Vagina (tissue), 2 donors: ENCODE data around the gene SPATA33. TPM values are rescaled to one million over a fixed set of nuclear protein-coding genes. Genes with fewer than 3 reads are reported as not detected.
"Not testable (repeated sequence)": the region's sequence is repeated elsewhere in the genome, so short reads cannot be mapped to it uniquely, and the experiment has no call there.

Experiments
- DNase-seq, 2 donors: peaks; one replicate each; pipeline ENCODE4 v3.0.0-alpha.2; 2017; ENCODE audit errors: extremely low spot score in 2 of 2
- H3K27ac ChIP-seq: fragments of 200-600 bp; sonication (generic); one replicate; pipeline ENCODE4 v1.5.1; 2019
- H3K27me3 ChIP-seq: fragments of 200-600 bp; sonication (generic); one replicate; pipeline ENCODE4 v1.5.1; 2019
- H3K36me3 ChIP-seq, 2 donors: fragments of 200-600 bp; sonication (generic); one replicate each; pipeline ENCODE4 v1.5.1; 2017 to 2019
- H3K4me1 ChIP-seq: fragments of 200-600 bp; sonication (generic); one replicate; pipeline ENCODE4 v1.5.1; 2019
- H3K4me3 ChIP-seq, 2 donors: fragments of 200-600 bp; sonication (generic); 1 replicate in 1 of 2; 2 replicates in 1 of 2; pipeline ENCODE4 v1.5.1; 2016 to 2019
- H3K9me3 ChIP-seq: fragments of 200-600 bp; sonication (generic); one replicate; pipeline ENCODE4 v1.5.1; 2019
- CTCF ChIP-seq, 3 experiments: fragments of 450-650 bp in 2 of 3; fragments of 200-600 bp in 1 of 3; sonication (generic) in 1 of 3; IDR thresholded peaks; one replicate each; pipeline ENCODE4 v1.5.1; 2017 to 2019; ENCODE audit warnings: antibody characterized with exemption in 3 of 3, mild to moderate bottlenecking in 2 of 3, moderate library complexity in 2 of 3
- POLR2A ChIP-seq, 2 donors: fragments of 450-650 bp; IDR thresholded peaks; one replicate each; pipeline ENCODE4 v1.6.1; 2017; ENCODE audit warnings: antibody characterized with exemption in 2 of 2, mild to moderate bottlenecking in 2 of 2, moderate library complexity in 2 of 2
- POLR2AphosphoS5 ChIP-seq, 2 donors: sonication (generic); formaldehyde crosslinking; IDR thresholded peaks; one replicate each; pipeline ENCODE4 v1.9.0; 2017; ENCODE audit warnings: antibody characterized with exemption in 2 of 2, mild to moderate bottlenecking in 2 of 2, low read depth in 1 of 2; ENCODE audit not compliant: insufficient read depth in 1 of 2
- intact Hi-C: fragments of 100-400 bp; cut with DNase I; formaldehyde crosslinking; loops from one replicate; pipeline ENCODE4 v1.15.1; 2023
- total RNA-seq: library from RNA; depleted of rRNA; stranded (reverse); fragments of >200 nt; gene quantifications from one replicate; pipeline ENCODE4 v1.2.3, GENCODE V29; 2016

SPATA33 gene
- total RNA-seq, 1 donor from 2014 or later = 5.2 TPM

GRCh38 chr16:89688395-89688794, 30.8 kb downstream of the SPATA33 start:
- DNase-seq = no peak
- Histone ChIP-seq H3K9me3 (no peaks in the 10 kb centered on the region), H3K36me3 (peaks cover 0 to 19% of the 10 kb centered on the region in 2 donors), H3K27me3 (no peaks in the 10 kb centered on the region), H3K27ac (no peak overlapping the region), H3K4me1 (peaks cover 10% of the 10 kb centered on the region), H3K4me3 (no peak overlapping the region)
- intact Hi-C loops = no loop called here
- TF ChIP-seq POLR2A (IDR thresholded peaks at IDR 0.05) (no peak), CTCF (IDR thresholded peaks at IDR 0.05) (no peak), POLR2AphosphoS5 (IDR thresholded peaks at IDR 0.05; ENCODE audit: insufficient read depth in 1 of 2, low read depth in 1 of 2) (no peak)

GRCh38 chr16:89689142-89689541, 31.5 kb downstream of the SPATA33 start:
- no peak for DNase-seq
- Histone ChIP-seq H3K27ac (no peak overlapping the region), H3K9me3 (no peaks in the 10 kb centered on the region), H3K4me1 (peaks cover 10% of the 10 kb centered on the region), H3K36me3 (peaks cover 0 to 25% of the 10 kb centered on the region in 2 donors), H3K4me3 (no peak overlapping the region), H3K27me3 (no peaks in the 10 kb centered on the region)
- TF ChIP-seq POLR2AphosphoS5 (IDR thresholded peaks at IDR 0.05; ENCODE audit: insufficient read depth in 1 of 2, low read depth in 1 of 2) (no peak), CTCF (IDR thresholded peaks at IDR 0.05) (no peak), POLR2A (IDR thresholded peaks at IDR 0.05) (no peak)
- intact Hi-C loops = no loop called here

DNA sequence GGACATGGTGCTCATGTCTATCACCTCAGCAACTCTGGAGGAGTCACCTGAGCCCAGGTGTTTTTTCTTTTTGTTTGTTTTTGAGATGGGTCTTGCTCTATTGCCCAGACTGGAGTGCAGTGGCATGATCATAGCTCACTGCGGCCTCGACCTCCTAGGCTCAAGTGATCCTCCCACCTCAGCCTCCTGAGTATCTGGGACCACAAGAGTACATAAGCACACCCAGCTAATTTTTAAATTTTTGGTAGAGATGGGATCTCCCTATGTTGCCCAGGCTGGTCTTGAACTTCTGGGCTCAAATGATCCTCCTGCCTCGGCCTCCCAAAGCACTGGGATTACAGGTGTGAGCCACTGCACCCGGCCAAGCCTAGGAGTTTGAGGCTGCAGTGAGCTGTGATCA, 32.0 kb downstream of the SPATA33 start:
- DNase-seq, intact Hi-C loops: not testable (repeated sequence)
- peaks cover 0 to 25% of the 10 kb centered on the region in 2 donors for H3K36me3 ChIP-seq

GRCh38 chr16:89690392-89690901, 32.8 kb downstream of the SPATA33 start:
- no peaks in the 10 kb centered on the region for H3K27me3 ChIP-seq
- peaks cover 10% of the 10 kb centered on the region for H3K4me1 ChIP-seq
- H3K4me3 ChIP-seq = no peak overlapping the region
- intact Hi-C loops = no loop called here
- H3K27ac ChIP-seq = no peak overlapping the region
- H3K36me3 ChIP-seq = peaks cover 0 to 25% of the 10 kb centered on the region in 2 donors
- no peaks in the 10 kb centered on the region for H3K9me3 ChIP-seq
- no peak for DNase-seq
- TF ChIP-seq POLR2A (IDR thresholded peaks at IDR 0.05) (no peak), POLR2AphosphoS5 (IDR thresholded peaks at IDR 0.05; ENCODE audit: insufficient read depth in 1 of 2, low read depth in 1 of 2) (no peak), CTCF (IDR thresholded peaks at IDR 0.05) (no peak)

More for the DNA sequence above, 32.0 kb downstream of the SPATA33 start:
- H3K4me1 ChIP-seq = peaks cover 10% of the 10 kb centered on the region
- not testable (repeated sequence) for H3K9me3 ChIP-seq, H3K4me3 ChIP-seq, H3K27me3 ChIP-seq, H3K27ac ChIP-seq

DNA sequence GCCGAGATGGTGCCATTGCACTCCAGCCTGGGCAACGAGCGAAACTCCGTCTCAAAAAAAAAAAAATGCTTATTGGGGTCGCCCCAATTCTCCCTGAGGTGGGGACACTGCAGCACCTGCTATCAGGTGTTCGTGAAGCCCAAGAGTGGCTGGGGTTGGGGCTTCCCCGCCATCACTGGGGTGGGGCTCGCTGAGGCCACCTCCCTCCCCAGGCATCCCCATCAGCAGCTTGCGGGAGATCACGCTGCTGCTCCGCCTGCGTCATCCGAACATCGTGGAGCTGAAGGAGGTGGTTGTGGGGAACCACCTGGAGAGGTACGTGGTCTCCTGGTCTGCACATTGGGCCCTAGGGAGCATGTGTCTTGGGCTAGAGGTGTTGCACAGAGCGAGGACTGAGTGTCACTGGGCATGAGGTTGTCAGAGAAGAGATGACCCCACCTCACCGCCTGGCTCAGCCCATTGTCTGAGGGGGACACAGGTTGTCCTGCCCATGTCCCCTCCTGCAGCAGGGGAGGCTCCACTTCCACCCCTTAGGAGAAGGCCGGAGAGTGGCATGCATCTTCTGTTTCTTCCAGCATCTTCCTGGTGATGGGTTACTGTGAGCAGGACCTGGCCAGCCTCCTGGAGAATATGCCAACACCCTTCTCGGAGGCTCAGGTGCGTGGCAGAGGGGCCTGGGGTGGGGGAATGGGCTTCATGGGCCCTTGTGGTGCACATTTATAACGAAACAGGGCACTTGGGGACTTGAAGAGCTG, 33.8 kb downstream of the SPATA33 start:
- DNase-seq = no peak
- no peak overlapping the region for H3K27ac ChIP-seq
- H3K36me3 ChIP-seq = peaks cover 0 to 25% of the 10 kb centered on the region in 2 donors
- H3K4me1 ChIP-seq = peaks cover 10% of the 10 kb centered on the region
- intact Hi-C loops = no loop called here
- TF ChIP-seq POLR2AphosphoS5 (IDR thresholded peaks at IDR 0.05; ENCODE audit: insufficient read depth in 1 of 2, low read depth in 1 of 2) (no peak), POLR2A (IDR thresholded peaks at IDR 0.05) (no peak)
- H3K9me3 ChIP-seq = no peaks in the 10 kb centered on the region
- no peak overlapping the region for H3K4me3 ChIP-seq
- no peaks in the 10 kb centered on the region for H3K27me3 ChIP-seq

DNA sequence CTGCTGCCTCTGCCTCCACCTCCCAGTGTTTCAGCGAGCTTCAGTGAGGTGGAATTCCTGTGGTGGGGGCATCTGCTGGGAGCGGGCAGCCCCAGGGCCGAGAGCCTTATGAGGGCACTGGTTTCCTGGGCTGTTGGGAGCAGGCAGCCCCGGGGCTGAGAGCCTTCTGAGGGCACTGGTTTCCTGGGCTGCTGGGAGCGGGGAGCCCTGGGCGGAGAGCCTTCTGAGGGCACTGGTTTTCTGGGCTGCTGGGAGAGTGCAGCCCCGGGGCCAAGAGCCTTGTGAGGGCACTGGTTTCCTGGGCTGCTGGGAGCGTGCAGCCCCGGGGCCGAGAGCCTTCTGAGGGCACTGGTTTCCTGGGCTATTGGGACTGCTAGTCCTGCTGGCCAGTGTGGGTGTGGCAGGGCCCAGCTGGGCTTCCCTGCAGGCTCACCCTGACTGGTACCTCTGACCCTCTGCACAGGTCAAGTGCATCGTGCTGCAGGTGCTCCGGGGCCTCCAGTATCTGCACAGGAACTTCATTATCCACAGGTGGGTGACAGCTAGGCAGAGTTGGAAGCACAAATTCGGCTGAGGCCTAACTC, 34.4 kb downstream of the SPATA33 start:
- Histone ChIP-seq H3K27me3 (no peaks in the 10 kb centered on the region), H3K9me3 (no peaks in the 10 kb centered on the region), H3K4me3 (no peak overlapping the region), H3K27ac (no peak overlapping the region), H3K36me3 (peaks cover 0 to 25% of the 10 kb centered on the region in 2 donors), H3K4me1 (peaks cover 9% of the 10 kb centered on the region)
- no peak for DNase-seq
- TF ChIP-seq POLR2A (IDR thresholded peaks at IDR 0.05) (no peak), CTCF (IDR thresholded peaks at IDR 0.05) (no peak), POLR2AphosphoS5 (IDR thresholded peaks at IDR 0.05; ENCODE audit: insufficient read depth in 1 of 2, low read depth in 1 of 2) (no peak)
- intact Hi-C loops = no loop called here
